ENCODE results near the gene NFATC4.
A peak's percentile ranks its signal among the peaks of the same experiment; 100 is the strongest.

The NFATC4 gene

GRCh38 chr14:24390701-24391468 is 22.9 kb downstream of the NFATC4 start:
- H3K4me2 ChIP-seq (ENCODE audit: low read length), result no peak overlapping the region
- H4K8ac ChIP-seq (ENCODE audit: low read depth, low read length), result no peak overlapping the region
- no peak overlapping the region for H3K9ac ChIP-seq (ENCODE audit: low read length)
- no peaks in the 10 kb centered on the region for H3K79me2 ChIP-seq (ENCODE audit: control insufficient read depth, insufficient read depth, low read length)
- no peaks in the 10 kb centered on the region for H3K4me1 ChIP-seq (ENCODE audit: control insufficient read depth, low read depth, low read length)
- no peaks in the 10 kb centered on the region for H3K27me3 ChIP-seq (ENCODE audit: insufficient read depth, low read length, poor library complexity)
- no peak overlapping the region for H4K5ac ChIP-seq (ENCODE audit: low read length)
- H3K79me1 ChIP-seq (ENCODE audit: low read length), result no peaks in the 10 kb centered on the region
- no peak overlapping the region for H3K56ac ChIP-seq (ENCODE audit: low read length)
- no peak overlapping the region for H3K18ac ChIP-seq (ENCODE audit: low read length)
- H3K4ac ChIP-seq (ENCODE audit: low read depth, low read length), result no peak overlapping the region
- no peak overlapping the region for H3K27ac ChIP-seq (ENCODE audit: low read depth, low read length)
- no peak overlapping the region for H2BK5ac ChIP-seq (ENCODE audit: low read length)
- no peak overlapping the region for H3K4me3 ChIP-seq (ENCODE audit: low read length)
- H2AK5ac ChIP-seq (ENCODE audit: low read length), result no peak overlapping the region
- no peaks in the 10 kb centered on the region for H3K36me3 ChIP-seq (ENCODE audit: control insufficient read depth, insufficient read depth, low read length)
- no peak for DNase-seq
- H2BK120ac ChIP-seq (ENCODE audit: low read depth, low read length), result no peak overlapping the region
- H2BK15ac ChIP-seq (replicated peaks; ENCODE audit: low read depth), result no peak overlapping the region
- H3K23ac ChIP-seq (ENCODE audit: low read length), result no peak overlapping the region
- no CpG with 5 or more reads among the region's 6 CpGs for whole genome bisulfite sequencing (ENCODE audit: extremely low coverage, insufficient coverage, low lambda C conversion rate)

GRCh38 chr14:24392325-24393091 is 24.5 kb downstream of the NFATC4 start:
- no peaks in the 10 kb centered on the region for H3K36me3 ChIP-seq (ENCODE audit: control insufficient read depth, insufficient read depth, low read length)
- H3K9ac ChIP-seq (ENCODE audit: low read length), result no peak overlapping the region
- H2BK5ac ChIP-seq (ENCODE audit: low read length), result no peak overlapping the region
- H3K23ac ChIP-seq (ENCODE audit: low read length), result no peak overlapping the region
- H2AK5ac ChIP-seq (ENCODE audit: low read length), result no peak overlapping the region
- H4K5ac ChIP-seq (ENCODE audit: low read length), result no peak overlapping the region
- peak; percentile 56 for DNase-seq
- H3K27ac ChIP-seq (ENCODE audit: low read depth, low read length), result no peak overlapping the region
- H3K27me3 ChIP-seq (ENCODE audit: insufficient read depth, low read length, poor library complexity), result no peaks in the 10 kb centered on the region
- H3K18ac ChIP-seq (ENCODE audit: low read length), result no peak overlapping the region
- H3K4me3 ChIP-seq (ENCODE audit: low read length), result no peak overlapping the region
- H3K4ac ChIP-seq (ENCODE audit: low read depth, low read length), result no peak overlapping the region
- no peak overlapping the region for H3K4me2 ChIP-seq (ENCODE audit: low read length)
- H3K4me1 ChIP-seq (ENCODE audit: control insufficient read depth, low read depth, low read length), result no peaks in the 10 kb centered on the region
- no peak overlapping the region for H3K56ac ChIP-seq (ENCODE audit: low read length)
- H3K79me2 ChIP-seq (ENCODE audit: control insufficient read depth, insufficient read depth, low read length), result no peaks in the 10 kb centered on the region
- H2BK120ac ChIP-seq (ENCODE audit: low read depth, low read length), result no peak overlapping the region
- H4K8ac ChIP-seq (ENCODE audit: low read depth, low read length), result no peak overlapping the region
- no CpG with 5 or more reads among the region's 8 CpGs for WGBS (ENCODE audit: extremely low coverage, insufficient coverage, low lambda C conversion rate)
- no peak overlapping the region for H2BK15ac ChIP-seq (replicated peaks; ENCODE audit: low read depth)
- H3K79me1 ChIP-seq (ENCODE audit: low read length), result no peaks in the 10 kb centered on the region

GRCh38 chr14:24394275-24394674 is 26.3 kb downstream of the NFATC4 start:
- no peak for DNase-seq
- Histone ChIP-seq H2BK15ac (replicated peaks; ENCODE audit: low read depth) (no peak overlapping the region), H3K4me2 (ENCODE audit: low read length) (no peak overlapping the region), H3K23ac (ENCODE audit: low read length) (no peak overlapping the region), H3K27ac (ENCODE audit: low read depth, low read length) (no peak overlapping the region), H3K9ac (ENCODE audit: low read length) (no peak overlapping the region), H2BK120ac (ENCODE audit: low read depth, low read length) (no peak overlapping the region), H3K79me1 (ENCODE audit: low read length) (no peaks in the 10 kb centered on the region), H3K36me3 (ENCODE audit: control insufficient read depth, insufficient read depth, low read length) (no peaks in the 10 kb centered on the region), H3K4ac (ENCODE audit: low read depth, low read length) (no peak overlapping the region), H2AK5ac (ENCODE audit: low read length) (no peak overlapping the region), H4K8ac (ENCODE audit: low read depth, low read length) (no peak overlapping the region), H3K27me3 (ENCODE audit: insufficient read depth, low read length, poor library complexity) (no peaks in the 10 kb centered on the region), H3K18ac (ENCODE audit: low read length) (no peak overlapping the region), H3K4me3 (ENCODE audit: low read length) (no peak overlapping the region), H3K4me1 (ENCODE audit: control insufficient read depth, low read depth, low read length) (peaks cover 2% of the 10 kb centered on the region), H4K5ac (ENCODE audit: low read length) (no peak overlapping the region), H3K79me2 (ENCODE audit: control insufficient read depth, insufficient read depth, low read length) (no peaks in the 10 kb centered on the region), H3K56ac (ENCODE audit: low read length) (no peak overlapping the region), H2BK5ac (ENCODE audit: low read length) (no peak overlapping the region)
- WGBS (ENCODE audit: extremely low coverage, insufficient coverage, low lambda C conversion rate), result no CpG with 5 or more reads among the region's 3 CpGs

- Histone ChIP-seq H4K5ac (ENCODE audit: low read length) (no peak overlapping the region), H3K4me3 (ENCODE audit: low read length) (no peak overlapping the region), H3K27ac (ENCODE audit: low read depth, low read length) (no peak overlapping the region), H2BK5ac (ENCODE audit: low read length) (no peak overlapping the region), H3K23ac (ENCODE audit: low read length) (no peak overlapping the region), H3K56ac (ENCODE audit: low read length) (no peak overlapping the region), H2AK5ac (ENCODE audit: low read length) (no peak overlapping the region), H3K27me3 (ENCODE audit: insufficient read depth, low read length, poor library complexity) (no peaks in the 10 kb centered on the region), H4K8ac (ENCODE audit: low read depth, low read length) (no peak overlapping the region), H2BK120ac (ENCODE audit: low read depth, low read length) (no peak overlapping the region), H3K9ac (ENCODE audit: low read length) (no peak overlapping the region), H2BK15ac (replicated peaks; ENCODE audit: low read depth) (no peak overlapping the region), H3K4me1 (ENCODE audit: control insufficient read depth, low read depth, low read length) (peaks cover 2% of the 10 kb centered on the region), H3K79me1 (ENCODE audit: low read length) (no peaks in the 10 kb centered on the region), H3K18ac (ENCODE audit: low read length) (no peak overlapping the region), H3K4me2 (ENCODE audit: low read length) (no peak overlapping the region), H3K79me2 (ENCODE audit: control insufficient read depth, insufficient read depth, low read length) (no peaks in the 10 kb centered on the region), H3K36me3 (ENCODE audit: control insufficient read depth, insufficient read depth, low read length) (no peaks in the 10 kb centered on the region), H3K4ac (ENCODE audit: low read depth, low read length) (no peak overlapping the region)
- DNase-seq, result no peak
- no CpG with 5 or more reads among the region's 8 CpGs for WGBS (ENCODE audit: extremely low coverage, insufficient coverage, low lambda C conversion rate)
These were observed 27.9 kb downstream of the NFATC4 start for GRCh38 chr14:24395609-24396582.

GRCh38 chr14:24397639-24398292 is 29.8 kb downstream of the NFATC4 start:
- H3K56ac ChIP-seq (ENCODE audit: low read length), result peak overlapping the region; percentile 84
- H2BK5ac ChIP-seq (ENCODE audit: low read length), result no peak overlapping the region
- no peak overlapping the region for H2BK120ac ChIP-seq (ENCODE audit: low read depth, low read length)
- H2AK5ac ChIP-seq (ENCODE audit: low read length), result peak overlapping the region; percentile 95
- no peak overlapping the region for H3K4me2 ChIP-seq (ENCODE audit: low read length)
- WGBS (ENCODE audit: extremely low coverage, insufficient coverage, low lambda C conversion rate), result no CpG with 5 or more reads among the region's 6 CpGs
- H3K79me1 ChIP-seq (ENCODE audit: low read length), result no peaks in the 10 kb centered on the region
- H4K5ac ChIP-seq (ENCODE audit: low read length), result no peak overlapping the region
- H3K4ac ChIP-seq (ENCODE audit: low read depth, low read length), result peak overlapping the region; percentile 56
- H2BK15ac ChIP-seq (replicated peaks; ENCODE audit: low read depth), result no peak overlapping the region
- H3K4me1 ChIP-seq (ENCODE audit: control insufficient read depth, low read depth, low read length), result peaks cover 2% of the 10 kb centered on the region
- peak overlapping the region; percentile 21 for H3K9ac ChIP-seq (ENCODE audit: low read length)
- no peaks in the 10 kb centered on the region for H3K36me3 ChIP-seq (ENCODE audit: control insufficient read depth, insufficient read depth, low read length)
- no peak overlapping the region for H3K23ac ChIP-seq (ENCODE audit: low read length)
- no peak for DNase-seq
- H4K8ac ChIP-seq (ENCODE audit: low read depth, low read length), result no peak overlapping the region
- no peaks in the 10 kb centered on the region for H3K27me3 ChIP-seq (ENCODE audit: insufficient read depth, low read length, poor library complexity)
- H3K27ac ChIP-seq (ENCODE audit: low read depth, low read length), result no peak overlapping the region
- no peaks in the 10 kb centered on the region for H3K79me2 ChIP-seq (ENCODE audit: control insufficient read depth, insufficient read depth, low read length)
- H3K18ac ChIP-seq (ENCODE audit: low read length), result no peak overlapping the region
- H3K4me3 ChIP-seq (ENCODE audit: low read length), result no peak overlapping the region

Data from mesendoderm (in vitro differentiated cells).